Measurements from ENCODE around the gene DUT. TPM values are rescaled to one million over a fixed set of nuclear protein-coding genes. Genes with fewer than 3 reads are reported as not detected.

The DUT gene
- total and polyA plus RNA-seq, 2 experiments from 2014 or later: 50.9 to 70.4 TPM

GRCh38 chr15:48354694-48355303, 23.6 kb downstream of the DUT start:
- 54% methylated on average over 9 of the region's 9 CpGs for WGBS (ENCODE audit: low lambda C conversion rate, missing lambda C conversion rate)
- Histone ChIP-seq H3K4me1 (ENCODE audit: insufficient read depth) (no peaks in the 10 kb centered on the region), H4K20me1 (ENCODE audit: insufficient read depth, poor library complexity, severe bottlenecking) (no peaks in the 10 kb centered on the region), H3K9me2 (replicated peaks; ENCODE audit: insufficient read depth) (no peaks in the 10 kb centered on the region), H3K9me3 (ENCODE audit: low read depth) (no peaks in the 10 kb centered on the region), H3K79me2 (no peaks in the 10 kb centered on the region), H3K4me3 (no peak overlapping the region), H2AFZ (peak overlapping the region; percentile 15), H3K27ac (no peak overlapping the region), H3K27me3 (no peaks in the 10 kb centered on the region), H3K4me2 (peak overlapping the region; percentile 34), H3K36me3 (replicated peaks; ENCODE audit: insufficient read depth, low read depth) (no peaks in the 10 kb centered on the region)
- DNase-seq (ENCODE audit: low spot score): no peak
- TF ChIP-seq EZH2phosphoT487 (IDR thresholded peaks at IDR 0.05; ENCODE audit: low read depth, severe bottlenecking, unreplicated experiment): no peak
- no peak for TF ChIP-seq CTCF (IDR thresholded peaks at IDR 0.05; ENCODE audit: poor library complexity)
- TF ChIP-seq EZH2 (IDR thresholded peaks at IDR 0.05; ENCODE audit: borderline replicate concordance): no peak

GRCh38 chr15:48355377-48355776, 24.1 kb downstream of the DUT start:
- peak; percentile 27 for DNase-seq (ENCODE audit: low spot score)
- TF ChIP-seq CTCF (IDR thresholded peaks at IDR 0.05; ENCODE audit: poor library complexity) (no peak), EZH2phosphoT487 (IDR thresholded peaks at IDR 0.05; ENCODE audit: low read depth, severe bottlenecking, unreplicated experiment) (no peak)
- H2AFZ ChIP-seq: peak overlapping the region; percentile 15

GRCh38 chr15:48358229-48359152, 27.3 kb downstream of the DUT start:
- WGBS (ENCODE audit: low lambda C conversion rate, missing lambda C conversion rate): 30% methylated on average over 3 of the region's 3 CpGs
- Histone ChIP-seq H3K36me3 (replicated peaks; ENCODE audit: insufficient read depth, low read depth) (no peaks in the 10 kb centered on the region), H3K4me3 (no peak overlapping the region), H3K4me2 (peak overlapping the region; percentile 12), H2AFZ (peak overlapping the region; percentile 1), H3K27ac (no peak overlapping the region), H3K27me3 (no peaks in the 10 kb centered on the region), H3K79me2 (no peaks in the 10 kb centered on the region), H3K9me2 (replicated peaks; ENCODE audit: insufficient read depth) (no peaks in the 10 kb centered on the region), H3K9me3 (ENCODE audit: low read depth) (no peaks in the 10 kb centered on the region), H3K4me1 (ENCODE audit: insufficient read depth) (no peaks in the 10 kb centered on the region), H4K20me1 (ENCODE audit: insufficient read depth, poor library complexity, severe bottlenecking) (no peaks in the 10 kb centered on the region)
- TF ChIP-seq EZH2 (IDR thresholded peaks at IDR 0.05; ENCODE audit: borderline replicate concordance) (no peak), EZH2phosphoT487 (IDR thresholded peaks at IDR 0.05; ENCODE audit: low read depth, severe bottlenecking, unreplicated experiment) (no peak), CTCF (IDR thresholded peaks at IDR 0.05; ENCODE audit: poor library complexity) (peak; percentile 75)
- no peak for DNase-seq (ENCODE audit: low spot score)

More at GRCh38 chr15:48355377-48355776, 24.1 kb downstream of the DUT start:
- WGBS (ENCODE audit: low lambda C conversion rate, missing lambda C conversion rate): 69% methylated on average over 6 of the region's 6 CpGs
- no peaks in the 10 kb centered on the region for H3K9me3 ChIP-seq (ENCODE audit: low read depth)
- H3K4me3 ChIP-seq: no peak overlapping the region
- no peaks in the 10 kb centered on the region for H3K4me1 ChIP-seq (ENCODE audit: insufficient read depth)
- no peaks in the 10 kb centered on the region for H3K9me2 ChIP-seq (replicated peaks; ENCODE audit: insufficient read depth)
- H3K27ac ChIP-seq: no peak overlapping the region
- H3K27me3 ChIP-seq: no peaks in the 10 kb centered on the region
- no peaks in the 10 kb centered on the region for H3K79me2 ChIP-seq
- no peaks in the 10 kb centered on the region for H3K36me3 ChIP-seq (replicated peaks; ENCODE audit: insufficient read depth, low read depth)
- H3K4me2 ChIP-seq: peak overlapping the region; percentile 34
- H4K20me1 ChIP-seq (ENCODE audit: insufficient read depth, poor library complexity, severe bottlenecking): no peaks in the 10 kb centered on the region
